Amniotic epithelial cell (primary cell): Measurements from ENCODE around the gene GNLY.
A peak's percentile ranks its signal among the peaks of the same experiment; 100 is the strongest.
"Not testable (repeated sequence)": the region's sequence is repeated elsewhere in the genome, so short reads cannot be mapped to it uniquely, and the experiment has no call there.

ENCODE experiments used
- DNase-seq: peaks from one replicate; pipeline ENCODE4 v3.0.0-alpha.2; 2010; ENCODE audit warnings: low read depth

The GNLY gene

DNA sequence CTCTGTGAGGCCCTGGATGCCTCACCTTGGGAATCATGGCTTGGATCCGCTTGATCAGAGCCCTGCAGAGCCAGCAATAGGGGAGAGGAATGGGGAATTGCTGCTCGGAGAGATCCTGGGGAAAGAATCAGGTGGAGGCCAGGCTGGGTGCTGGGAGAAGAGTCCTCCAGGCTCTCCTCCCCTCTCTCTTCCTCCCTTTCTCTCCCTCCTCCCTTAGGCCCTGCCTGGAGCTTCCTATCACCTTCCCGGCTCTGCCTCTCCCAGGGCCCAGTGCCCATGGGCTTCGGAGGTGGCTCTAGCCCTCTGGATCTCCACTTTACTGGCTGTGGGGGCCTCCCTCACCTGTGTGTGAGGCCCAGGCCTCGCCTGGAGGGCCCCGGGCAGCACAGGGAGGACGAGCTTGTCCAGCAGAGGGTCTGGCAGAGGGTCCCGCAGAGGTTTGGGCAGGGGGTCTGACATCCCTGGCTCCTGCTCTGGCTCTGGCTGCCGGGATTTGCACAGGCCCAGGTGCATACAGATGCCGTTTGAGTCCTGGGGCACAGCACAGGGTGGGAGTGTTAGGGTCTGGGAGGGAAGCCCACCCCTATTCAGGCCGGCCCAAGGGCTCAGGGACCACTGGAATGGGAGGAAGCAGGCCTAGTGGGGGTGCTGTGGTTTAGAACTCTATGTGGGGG, 28.8 kb upstream of the GNLY start:
- DNase-seq: no peak

DNA sequence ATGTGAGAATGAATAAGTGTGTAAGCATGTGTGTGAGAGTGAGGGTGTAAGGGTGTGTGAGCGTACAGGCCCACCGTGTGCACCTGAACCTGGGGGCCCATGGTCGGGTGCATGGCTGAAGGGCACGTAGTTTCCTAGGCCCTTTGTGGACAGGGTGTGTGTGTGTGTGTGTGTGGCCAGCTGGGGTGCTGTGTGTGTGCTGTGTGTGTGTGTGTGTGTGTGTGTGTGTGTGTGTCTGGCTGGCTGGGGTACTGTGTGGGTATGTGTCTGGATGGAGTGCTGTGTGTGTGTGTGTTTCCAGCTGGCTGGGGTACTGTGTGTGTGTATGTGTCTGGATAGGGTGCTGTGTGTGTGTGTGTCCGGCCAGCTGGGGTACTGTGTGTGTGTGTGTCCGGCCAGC, 28.1 kb upstream of the GNLY start:
- DNase-seq: no peak

DNA sequence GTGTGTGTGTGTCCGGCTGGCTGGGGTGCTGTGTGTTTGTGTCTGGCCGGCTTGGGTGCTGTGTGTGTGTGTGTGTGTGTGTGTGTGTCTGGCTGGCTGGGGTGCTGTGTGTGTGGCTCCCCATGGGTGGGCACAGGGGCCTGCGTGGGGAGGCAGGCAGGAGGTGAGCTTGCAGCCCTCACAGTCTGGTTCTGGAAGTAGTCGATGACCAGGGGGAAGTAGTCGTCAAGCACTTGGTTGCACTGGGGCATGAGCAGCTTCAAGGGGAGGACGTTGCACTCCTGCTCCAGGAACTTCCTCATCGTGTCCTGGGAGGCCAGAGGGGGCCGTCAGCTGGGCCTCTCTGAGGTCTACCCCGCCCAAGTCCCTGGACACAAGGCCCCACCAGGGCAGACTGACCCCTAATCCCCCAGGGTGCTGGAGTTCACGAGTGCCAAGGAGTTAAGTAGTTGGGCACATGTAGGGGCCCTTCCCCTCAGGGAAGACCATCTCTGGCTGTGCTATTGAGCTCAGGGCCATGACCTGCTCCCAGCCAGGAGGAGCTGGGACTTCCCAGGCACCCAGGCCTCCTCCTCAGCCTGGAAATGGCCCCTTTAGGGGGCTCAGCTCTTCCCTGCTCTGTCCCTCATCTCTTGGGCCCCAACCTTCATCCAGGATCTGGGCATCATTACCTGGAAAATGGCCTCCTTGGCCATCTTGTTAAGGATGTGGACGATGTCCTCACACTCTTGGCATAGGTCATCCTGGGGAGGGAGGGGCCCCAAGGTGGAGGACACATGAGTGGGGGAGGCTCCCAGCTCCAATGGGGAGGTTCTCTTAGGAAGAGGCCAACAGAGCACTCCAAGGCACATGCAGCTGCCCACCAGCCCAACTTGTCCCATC, 27.5 kb upstream of the GNLY start:
- DNase-seq: no peak

DNA sequence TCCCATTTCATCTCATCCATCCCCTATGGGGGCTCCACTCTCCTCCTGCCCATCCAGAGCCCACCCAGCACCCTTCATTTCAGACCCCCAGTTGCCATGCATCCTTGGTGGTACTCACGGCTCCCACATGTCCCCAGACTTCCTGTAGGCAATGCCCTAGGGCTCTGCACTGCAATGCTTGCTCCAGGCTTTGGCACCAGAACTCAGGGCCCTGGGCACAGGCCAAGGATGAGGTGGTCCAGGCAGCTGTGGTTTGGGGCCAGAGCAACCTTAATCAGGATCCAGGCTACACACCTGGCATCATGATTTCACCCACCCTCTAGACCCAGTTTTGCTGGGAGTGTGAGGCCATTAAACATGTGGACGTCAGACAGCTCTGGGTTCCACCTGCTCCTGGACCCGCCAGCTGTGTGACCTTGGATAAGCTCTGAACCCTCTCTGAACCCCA, 26.6 kb upstream of the GNLY start:
- no peak for DNase-seq

DNA sequence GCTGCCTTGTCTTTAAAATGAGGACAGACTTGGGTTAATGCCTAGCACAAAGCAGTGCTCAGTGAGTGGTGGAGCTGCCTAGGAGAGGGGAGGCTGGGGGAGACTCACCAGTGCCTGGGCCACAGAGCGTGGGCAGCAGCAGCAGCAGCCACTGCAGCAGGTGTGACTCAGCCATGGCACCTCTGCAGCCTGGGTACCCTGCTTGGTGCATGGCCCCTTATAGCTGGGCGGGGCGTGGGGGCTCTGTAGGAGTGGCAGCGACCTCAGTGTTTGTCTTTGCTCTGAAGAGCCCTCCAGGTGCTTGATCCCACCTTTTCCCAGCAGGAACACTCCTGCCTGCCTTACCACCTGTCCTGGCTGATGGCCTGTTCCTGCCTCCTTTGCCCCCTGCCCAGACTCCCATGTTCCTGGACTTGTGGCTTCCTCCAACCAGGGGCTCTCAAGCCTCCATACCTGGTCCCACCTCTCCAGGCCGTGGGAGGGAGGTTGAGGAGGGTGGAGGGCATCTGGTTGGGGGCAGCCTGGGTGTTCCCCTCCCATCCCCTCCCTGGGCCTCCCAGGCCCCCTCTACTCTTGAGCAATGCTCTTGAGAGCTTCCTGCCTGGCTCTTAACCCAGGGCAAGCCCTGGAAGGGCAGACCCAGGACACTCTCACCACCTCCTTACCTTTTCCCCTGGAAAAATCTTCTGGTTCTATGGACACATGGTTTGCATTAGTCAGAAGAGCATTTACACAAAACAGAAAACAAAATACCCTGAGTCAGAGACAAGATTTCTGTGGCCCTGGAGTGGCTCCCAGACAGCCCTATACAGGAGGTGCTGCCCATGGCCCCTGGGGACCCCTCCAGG, 25.9 kb upstream of the GNLY start, which contains the start of gene SFTPB:
Gene SFTPB (minus strand): TSS at position 191 of the 848 bp plus-strand sequence. CDS start 16 bp downstream, at position 175.
- DNase-seq: peak; percentile 31

DNA sequence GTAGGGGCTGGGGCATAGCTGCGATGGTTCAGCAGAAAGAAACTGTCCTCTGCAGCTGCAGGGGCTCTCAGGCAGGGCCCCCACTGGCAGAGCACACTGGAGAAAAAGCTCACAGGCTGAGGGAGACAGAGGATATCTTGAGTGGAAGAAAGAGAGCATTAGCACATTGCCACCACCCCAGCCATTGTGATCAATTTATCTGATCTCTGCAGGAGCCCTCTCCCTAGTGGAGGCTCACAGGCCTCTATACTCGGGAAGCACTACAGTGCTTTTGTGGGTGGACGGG, 25.4 kb upstream of the GNLY start:
- DNase-seq: no peak

DNA sequence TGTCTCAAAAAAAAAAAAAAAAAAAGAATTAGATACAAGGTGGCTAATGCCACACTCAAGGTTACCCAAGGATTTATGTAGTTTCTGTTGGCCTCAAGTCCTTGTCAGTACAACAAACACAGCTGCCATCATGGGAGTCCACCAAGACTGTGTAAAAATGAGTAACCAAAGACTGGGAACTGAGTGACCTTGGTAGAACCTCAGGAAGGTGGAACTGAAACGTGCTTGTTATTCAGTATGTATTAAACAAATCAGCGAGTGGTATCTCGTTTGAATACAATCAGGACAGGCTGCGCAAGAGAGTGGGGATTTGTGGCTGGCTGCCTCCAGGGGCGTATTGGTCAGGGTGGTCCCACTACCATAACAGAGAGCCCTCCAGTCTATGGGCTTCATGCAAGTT, 24.6 kb upstream of the GNLY start:
- no peak for DNase-seq

DNA sequence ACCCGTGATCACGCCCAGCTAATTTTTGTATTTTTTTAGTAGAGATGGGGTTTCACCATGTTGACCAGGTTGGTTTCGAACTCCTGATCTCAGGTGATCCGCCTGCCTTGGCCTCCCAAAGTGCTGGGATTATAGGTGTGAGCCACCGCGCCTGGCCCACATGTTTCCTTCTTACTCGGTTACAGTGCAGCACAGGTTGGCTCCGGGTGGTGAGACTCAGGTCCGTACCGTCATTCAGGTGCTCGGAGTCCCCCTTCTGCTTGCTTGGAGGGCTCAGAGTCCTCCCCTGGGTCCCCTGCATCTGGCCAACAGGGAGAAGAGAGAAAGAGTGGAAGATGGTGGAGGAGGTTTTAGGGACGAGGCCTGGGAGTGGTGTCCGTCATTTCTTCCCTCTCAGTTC, 23.7 kb upstream of the GNLY start:
- not testable (repeated sequence) for DNase-seq

DNA sequence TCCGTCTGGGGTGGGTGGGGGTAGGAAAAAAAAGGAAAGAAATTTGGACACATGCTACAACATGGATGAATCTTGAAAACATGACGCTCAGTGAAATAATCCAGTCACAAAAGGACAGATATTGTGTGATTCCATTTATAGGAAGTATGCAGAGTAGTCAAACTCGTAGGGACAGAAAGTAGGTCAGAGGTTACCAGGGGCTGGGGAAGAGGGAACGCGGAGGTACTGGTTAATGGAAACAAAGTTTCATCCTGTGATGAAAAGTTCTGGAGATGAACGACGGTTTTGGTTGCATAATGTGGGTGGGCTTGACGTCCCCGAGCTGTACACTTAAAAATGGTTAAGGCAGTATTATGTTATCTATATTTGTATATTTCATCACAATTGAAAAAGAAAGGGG, 21.7 kb upstream of the GNLY start:
- DNase-seq: no peak

DNA sequence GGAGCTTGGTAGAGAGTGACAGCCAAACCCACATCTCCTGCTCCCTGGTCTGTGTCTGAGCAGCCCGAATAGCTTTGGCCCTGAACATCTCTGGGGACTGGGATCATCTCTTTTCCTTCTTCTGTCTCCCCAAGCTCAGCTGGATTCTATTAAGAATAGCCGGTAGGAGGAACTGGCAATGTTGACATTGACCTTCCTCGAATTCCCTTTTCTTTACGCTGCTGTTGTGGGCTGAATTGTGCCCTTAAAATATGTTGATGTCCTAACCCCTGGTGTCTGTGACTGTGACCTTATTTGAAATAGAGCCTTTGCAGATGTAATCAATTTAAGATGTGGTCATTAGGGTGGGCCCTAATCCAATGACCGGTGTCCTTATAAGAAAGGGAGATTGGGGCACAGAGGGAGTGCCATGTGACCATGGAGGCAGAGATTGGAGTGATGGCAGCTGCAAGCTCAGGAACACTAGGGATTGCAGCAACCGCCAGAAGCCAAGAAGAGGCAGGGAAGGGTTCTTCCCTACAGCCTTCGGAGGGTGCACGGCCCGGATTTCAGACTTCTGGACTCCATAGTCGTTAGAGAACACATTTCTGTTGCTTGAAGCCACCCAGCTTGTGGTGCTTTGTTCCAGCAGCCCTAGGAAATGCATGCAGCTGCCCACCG, 20.3 kb upstream of the GNLY start:
- DNase-seq: no peak

DNA sequence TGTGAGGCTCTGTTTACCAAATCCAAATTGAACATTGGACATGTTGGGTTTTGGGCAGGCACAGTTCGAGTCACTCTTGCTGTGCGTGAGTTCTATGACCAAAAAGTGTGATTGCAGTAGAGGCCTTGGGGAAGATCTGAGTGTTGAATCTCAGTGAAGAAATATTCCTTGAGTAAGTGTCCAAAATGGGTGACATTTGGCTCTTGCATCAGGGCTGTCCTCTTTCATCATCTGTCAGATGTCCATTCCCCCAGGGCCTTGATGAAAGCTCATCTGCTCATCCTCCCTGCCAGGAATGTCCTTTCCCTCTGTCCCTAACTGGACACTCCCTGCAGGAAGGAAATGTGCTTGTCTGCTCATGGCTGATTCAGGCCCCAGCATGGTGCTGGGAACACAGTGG, 19.7 kb upstream of the GNLY start:
- no peak for DNase-seq

DNA sequence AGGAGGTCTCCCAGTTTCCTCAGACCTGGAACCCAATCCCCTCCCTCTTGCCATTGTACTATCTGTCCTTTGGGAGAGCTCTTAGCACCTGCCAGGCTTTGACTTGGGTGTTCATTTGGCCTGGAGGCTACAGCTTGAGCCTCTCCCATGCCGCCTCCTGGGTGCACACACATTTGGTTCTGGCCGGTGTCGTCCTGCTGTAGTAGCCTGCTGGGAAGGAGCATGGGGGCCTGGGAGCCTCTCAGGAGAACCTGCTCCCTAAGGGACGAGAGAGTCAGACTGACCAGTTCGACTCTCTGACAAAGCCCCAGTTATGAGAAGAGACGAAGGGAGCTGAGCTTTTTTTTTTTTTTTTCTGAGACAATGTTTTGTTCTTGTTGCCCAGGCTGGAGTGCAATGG, 18.7 kb upstream of the GNLY start:
- no peak for DNase-seq

DNA sequence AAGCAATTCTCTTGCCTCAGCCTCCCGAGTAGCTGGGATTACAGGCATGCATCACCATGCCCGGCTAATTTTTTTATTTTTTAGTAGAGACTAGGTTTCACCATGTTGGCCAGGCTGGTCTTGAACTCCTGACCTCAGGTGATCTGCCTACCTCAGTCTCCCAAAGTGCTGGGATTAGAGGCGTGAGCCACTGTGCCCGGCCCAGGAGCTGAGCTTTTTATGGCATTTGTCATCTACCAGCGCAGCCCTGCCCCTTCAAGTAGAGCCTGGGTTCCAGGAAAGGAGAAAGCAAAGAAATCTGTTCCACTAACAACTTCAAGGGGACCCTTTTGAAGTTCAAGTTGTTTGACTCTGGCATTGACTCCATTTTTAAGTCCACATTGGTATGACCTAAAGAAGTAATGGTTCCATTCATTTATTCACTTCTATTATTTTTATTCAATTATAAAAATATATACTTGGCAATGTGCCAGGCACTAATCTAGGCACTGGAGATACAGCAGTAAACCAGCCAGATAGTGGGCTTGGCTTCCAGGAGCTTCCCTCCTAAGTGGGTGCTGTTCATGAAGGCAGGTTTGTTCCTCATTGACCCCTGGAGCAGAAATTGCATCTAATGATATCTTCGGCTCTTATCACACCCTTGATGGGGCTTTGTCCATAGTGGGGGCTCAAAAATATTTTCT, 18.2 kb upstream of the GNLY start:
- DNase-seq: no peak

DNA sequence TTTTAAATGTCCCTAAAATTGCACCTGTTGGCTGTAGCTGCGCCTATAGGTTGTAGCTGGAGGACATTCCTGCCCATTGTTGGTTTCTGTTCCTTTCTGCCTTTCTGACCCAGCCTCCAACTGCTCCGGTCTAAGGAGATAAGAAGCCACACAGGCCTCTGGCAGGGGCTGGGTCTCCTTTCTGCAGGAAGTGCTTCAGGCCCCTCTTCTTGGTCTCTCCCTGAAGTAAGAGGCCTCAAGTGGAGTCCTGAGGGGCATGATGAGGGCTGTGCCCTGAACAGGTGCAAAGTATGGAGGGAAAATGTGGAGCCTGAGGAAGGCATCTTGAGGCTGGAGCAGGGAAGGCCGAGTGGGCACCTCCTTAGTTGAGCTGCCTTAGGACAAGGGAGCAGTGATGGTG, 15.8 kb upstream of the GNLY start:
- DNase-seq: no peak

DNA sequence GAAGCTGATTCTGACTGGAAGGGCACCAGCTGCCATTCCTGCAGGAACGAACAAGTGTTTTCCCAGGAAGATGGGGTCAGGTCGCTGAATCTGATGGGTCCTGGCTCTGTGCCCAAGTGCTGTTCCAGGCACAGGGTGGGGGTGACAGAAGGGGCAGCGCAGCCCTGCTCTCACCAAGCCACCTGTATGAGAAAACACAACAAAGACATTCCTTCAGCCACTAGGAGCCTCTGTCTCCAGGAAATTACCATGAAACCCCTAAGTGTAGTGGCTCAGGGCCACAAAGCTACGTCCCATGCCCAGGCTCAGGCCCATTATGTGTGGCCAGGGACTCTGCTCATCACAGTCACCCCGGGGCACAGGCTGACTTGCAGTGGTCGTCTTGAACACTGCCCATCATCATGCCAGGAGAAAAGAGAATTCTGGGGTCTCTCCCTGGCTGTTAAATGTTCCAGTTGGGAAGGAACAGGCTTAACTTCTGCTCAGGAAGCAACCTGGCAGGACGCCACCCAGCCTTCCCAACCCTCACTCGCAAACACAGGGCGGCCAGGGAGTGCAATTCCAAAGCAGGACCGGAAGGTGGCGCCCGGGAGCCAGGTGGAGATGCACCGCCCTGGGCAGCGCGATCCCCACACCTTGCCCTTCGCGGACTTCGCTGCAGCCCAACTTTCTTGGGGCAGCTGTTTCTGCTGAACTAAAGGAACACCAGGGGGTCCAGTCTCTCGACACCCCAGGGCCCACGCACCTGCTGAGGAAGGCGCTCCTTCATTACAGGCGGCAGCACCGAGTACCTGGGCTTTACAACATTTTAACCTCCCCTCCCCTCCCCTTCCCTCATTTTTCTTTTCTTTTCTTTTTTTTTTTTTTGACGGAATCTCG, 15.1 kb upstream of the GNLY start:
- peak; percentile 62 for DNase-seq

DNA sequence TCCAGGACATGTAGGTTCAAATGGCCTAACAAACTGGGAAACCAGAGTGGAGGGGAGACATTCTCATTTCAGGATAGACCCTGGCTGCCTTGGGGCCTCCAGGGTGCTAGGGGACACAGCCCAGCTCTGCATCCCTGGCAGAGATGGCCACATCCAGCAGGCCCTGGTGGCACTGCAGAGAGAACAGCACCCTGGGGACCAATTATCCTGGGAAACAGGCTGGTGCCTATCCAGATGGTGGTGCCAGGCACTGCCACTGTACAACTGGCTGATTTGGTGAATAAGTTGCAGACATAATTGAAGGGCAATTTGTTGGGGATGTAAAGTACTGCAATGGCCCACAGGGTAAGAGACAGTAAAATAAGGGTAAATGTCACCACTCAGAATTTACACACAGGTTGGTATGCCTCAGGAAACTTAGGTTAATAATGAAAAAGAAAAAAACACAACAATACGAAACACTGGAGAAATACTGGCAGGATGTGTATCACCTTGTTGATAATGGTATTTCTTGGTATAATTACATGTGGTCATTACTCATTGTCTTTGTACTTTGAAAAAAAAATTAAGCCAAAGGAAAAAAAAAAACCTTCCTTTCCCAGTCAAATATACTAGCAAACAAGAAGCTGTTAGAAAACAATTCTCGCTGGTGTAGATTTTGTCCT, 13.3 kb upstream of the GNLY start:
- no peak for DNase-seq

DNA sequence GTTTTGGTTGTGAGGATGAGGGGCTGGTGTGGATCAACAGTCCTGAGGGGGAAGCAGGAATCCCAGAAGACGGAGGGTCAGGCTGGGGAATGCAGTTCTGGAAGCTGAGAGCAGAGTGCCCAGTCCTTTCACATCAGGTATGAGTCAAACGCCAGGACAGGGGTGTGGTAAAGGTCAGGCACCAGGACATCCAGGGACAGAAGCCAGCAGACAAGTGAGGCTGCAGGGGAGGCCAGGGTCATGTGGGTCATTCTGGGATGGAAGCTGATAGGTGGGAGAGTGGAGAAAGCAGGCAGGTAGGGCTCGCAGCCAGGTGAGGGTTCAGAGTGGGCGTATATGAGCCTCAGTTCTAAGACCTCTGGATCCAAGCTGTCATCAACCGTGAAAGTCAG, 12.8 kb upstream of the GNLY start:
- no peak for DNase-seq

DNA sequence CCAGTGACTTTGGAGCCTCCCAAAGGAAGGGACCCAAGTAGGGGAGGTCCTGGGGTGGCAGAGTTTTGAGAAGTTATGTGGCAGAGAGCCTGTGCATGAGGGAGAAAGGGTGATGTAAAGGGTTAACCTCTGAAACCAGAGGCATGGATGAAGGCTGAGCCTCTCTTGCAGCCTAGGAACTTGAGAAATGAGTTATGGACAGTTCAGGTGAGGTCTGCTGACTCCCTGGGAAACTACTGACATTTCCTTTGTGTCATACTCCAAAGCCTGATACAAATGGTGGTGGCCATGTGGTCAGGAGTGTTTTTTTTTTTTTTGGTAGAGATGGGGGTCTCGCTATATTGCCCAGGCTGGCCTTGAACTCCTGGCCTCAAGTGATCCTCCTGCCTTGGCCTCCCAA, 12.4 kb upstream of the GNLY start:
- no peak for DNase-seq

DNA sequence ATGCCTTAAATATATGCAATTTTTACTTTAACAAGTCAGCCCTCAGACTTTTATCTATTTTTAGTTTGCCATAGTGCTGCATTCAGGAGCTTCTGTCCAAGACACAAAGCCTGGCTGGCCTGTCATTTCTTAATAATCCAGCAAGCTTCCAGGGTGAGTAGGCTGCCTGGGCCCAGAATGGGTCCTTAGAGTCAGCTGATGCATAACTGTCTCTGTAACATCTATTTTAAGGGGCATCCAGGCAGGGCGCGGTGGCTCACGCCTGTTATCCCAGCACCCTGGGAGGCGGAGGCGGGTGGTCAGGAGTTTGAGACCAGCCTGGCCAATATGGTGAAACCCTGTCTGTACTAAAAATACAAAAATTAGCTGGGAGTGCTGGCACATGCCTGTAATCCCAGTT, 11.8 kb upstream of the GNLY start:
- no peak for DNase-seq

DNA sequence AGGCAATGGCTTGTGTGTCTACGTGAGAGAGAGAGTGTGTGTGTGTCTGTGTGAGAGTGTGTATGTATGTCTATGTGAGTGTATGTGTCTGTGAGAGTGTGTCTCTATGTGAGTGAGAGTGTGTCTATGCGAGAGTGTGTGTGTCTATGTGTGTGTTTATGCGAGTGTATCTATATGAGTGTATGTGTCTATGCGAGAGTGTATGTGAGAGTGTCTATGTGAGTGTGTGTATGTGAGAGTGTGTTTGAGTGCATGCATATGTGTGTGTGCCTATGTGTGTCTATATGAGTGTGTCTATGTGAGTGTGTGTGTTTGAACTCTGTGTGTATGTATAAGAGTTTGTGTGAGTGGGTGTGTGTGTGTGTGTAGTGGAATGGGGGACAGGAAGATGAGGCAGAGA, 9.8 kb upstream of the GNLY start:
- DNase-seq: no peak
